ENCODE data around the gene CDC34. TPM values are rescaled to one million over a fixed set of nuclear protein-coding genes. Genes with fewer than 3 reads are reported as not detected.

CDC34 gene
- total and polyA plus RNA-seq, 4 donors, result 19.2 to 83.8 (median 41.7) TPM

- no peaks in the 10 kb centered on the region for H3K36me3 ChIP-seq (ENCODE audit: control insufficient read depth in 4 of 4, insufficient read depth in 3 of 4, low read depth in 1 of 4, low read length in 3 of 4)
- H3K27ac ChIP-seq (ENCODE audit: low read depth in 1 of 2, low read length in 2 of 2), result no peak overlapping the region
- H3K27me3 ChIP-seq (ENCODE audit: control insufficient read depth in 4 of 4, insufficient read depth in 4 of 4, low read length in 3 of 4), result no peaks in the 10 kb centered on the region
- H3K4me3 ChIP-seq (ENCODE audit: low read depth in 1 of 3, low read length in 3 of 3), result no peak overlapping the region
- no peak for TF ChIP-seq EGR1 (IDR thresholded peaks at IDR 0.05; ENCODE audit: low read depth in 2 of 2)
- no peak for TF ChIP-seq YY1 (IDR thresholded peaks at IDR 0.05)
- no peak for TF ChIP-seq MAX (IDR thresholded peaks at IDR 0.05)
- TF ChIP-seq SP1 (IDR thresholded peaks at IDR 0.05), result no peak
- TF ChIP-seq FOXA2 (IDR thresholded peaks at IDR 0.05), result no peak
- no peak for TF ChIP-seq JUND (IDR thresholded peaks at IDR 0.05)
- TF ChIP-seq GABPA (IDR thresholded peaks at IDR 0.05 in 1 of 2, conservative IDR thresholded peaks at IDR 0.05 in 1 of 2), result no peak
- TF ChIP-seq TAF1 (conservative IDR thresholded peaks at IDR 0.05), result no peak
- TF ChIP-seq RXRA (IDR thresholded peaks at IDR 0.05), result no peak
- TF ChIP-seq HNF4A (conservative IDR thresholded peaks at IDR 0.05), result no peak
- no peak for TF ChIP-seq CTCF (IDR thresholded peaks at IDR 0.05; ENCODE audit: low read depth, low read length, missing input control)
- no peak for TF ChIP-seq FOXA1 (IDR thresholded peaks at IDR 0.05)
- TF ChIP-seq, protein P1, sequence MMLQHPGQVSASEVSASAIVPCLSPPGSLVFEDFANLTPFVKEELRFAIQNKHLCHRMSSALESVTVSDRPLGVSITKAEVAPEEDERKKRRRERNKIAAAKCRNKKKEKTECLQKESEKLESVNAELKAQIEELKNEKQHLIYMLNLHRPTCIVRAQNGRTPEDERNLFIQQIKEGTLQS (IDR thresholded peaks at IDR 0.05), result no peak
- TF ChIP-seq REST (IDR thresholded peaks at IDR 0.05), result no peak
- no peak for TF ChIP-seq RAD21 (IDR thresholded peaks at IDR 0.05)
- WGBS, result 73% methylated on average over 29 of the region's 29 CpGs
- no peak overlapping the region for H3K9ac ChIP-seq (ENCODE audit: low read depth in 1 of 2, low read length in 2 of 2)
- H3K9me3 ChIP-seq (ENCODE audit: control insufficient read depth in 4 of 4, low read length in 3 of 4), result no peaks in the 10 kb centered on the region
- no peaks in the 10 kb centered on the region for H3K4me1 ChIP-seq (ENCODE audit: control insufficient read depth in 4 of 4, insufficient read depth in 4 of 4, low read length in 3 of 4)
- DNase-seq (ENCODE audit: low spot score), result no peak
Observed at GRCh38 chr19:524062-524674, 7.4 kb upstream of the CDC34 start.

DNA sequence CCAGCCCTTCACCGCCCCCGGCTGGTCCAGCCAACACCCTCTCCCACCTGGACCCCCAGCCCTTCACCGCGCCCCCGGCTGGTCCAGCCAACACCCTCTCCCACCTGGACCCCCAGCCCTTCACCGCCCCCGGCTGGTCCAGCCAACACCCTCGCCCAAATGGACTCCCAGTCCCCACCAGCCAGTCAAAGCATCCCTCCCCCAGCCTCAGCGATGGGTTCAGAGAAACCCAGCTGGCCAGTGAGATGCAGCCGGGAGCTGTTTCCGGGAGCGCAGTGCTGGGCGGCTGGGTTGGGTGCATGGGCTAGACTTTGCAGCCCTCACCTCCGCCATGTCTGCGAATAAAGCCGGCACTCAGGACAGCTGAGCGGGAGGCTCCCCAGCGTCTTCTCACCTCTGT, 6.5 kb upstream of the CDC34 start:
- Histone ChIP-seq H3K36me3 (ENCODE audit: control insufficient read depth in 4 of 4, insufficient read depth in 3 of 4, low read depth in 1 of 4, low read length in 3 of 4) (no peaks in the 10 kb centered on the region), H3K4me1 (ENCODE audit: control insufficient read depth in 4 of 4, insufficient read depth in 4 of 4, low read length in 3 of 4) (no peaks in the 10 kb centered on the region), H3K4me3 (ENCODE audit: low read depth in 1 of 3, low read length in 3 of 3) (no peak overlapping the region), H3K9ac (ENCODE audit: low read depth in 1 of 2, low read length in 2 of 2) (no peak overlapping the region), H3K27me3 (ENCODE audit: control insufficient read depth in 4 of 4, insufficient read depth in 4 of 4, low read length in 3 of 4) (no peaks in the 10 kb centered on the region), H3K27ac (ENCODE audit: low read depth in 1 of 2, low read length in 2 of 2) (no peak overlapping the region), H3K9me3 (ENCODE audit: control insufficient read depth in 4 of 4, low read length in 3 of 4) (no peaks in the 10 kb centered on the region)
- WGBS, result 73% methylated on average over 18 of the region's 18 CpGs
- no peak for DNase-seq (ENCODE audit: low spot score)
- TF ChIP-seq EGR1 (IDR thresholded peaks at IDR 0.05; ENCODE audit: low read depth in 2 of 2) (no peak), FOXA1 (IDR thresholded peaks at IDR 0.05) (no peak), ZBTB33 (IDR thresholded peaks at IDR 0.05) (no peak), CTCF (IDR thresholded peaks at IDR 0.05; ENCODE audit: low read depth, low read length, missing input control) (no peak), HNF4A (conservative IDR thresholded peaks at IDR 0.05) (no peak), SP1 (IDR thresholded peaks at IDR 0.05) (no peak), YY1 (IDR thresholded peaks at IDR 0.05) (no peak), JUND (IDR thresholded peaks at IDR 0.05) (no peak), MAX (IDR thresholded peaks at IDR 0.05) (no peak)
- TF ChIP-seq, protein P1 (IDR thresholded peaks at IDR 0.05), result no peak

Measured in liver (tissue), 9 donors.